Stimulated activated CD8-positive, alpha-beta memory T cell treated with anti-CD3 and anti-CD28 coated beads, Interleukin-4, amount 100 ng/mL, for 24 hours (primary cell): ENCODE data around the gene SLC39A13.

Experiments used
- DNase-seq: peaks from one replicate; pipeline ENCODE4 v3.0.0-alpha.2; 2020; ENCODE audit warnings: low read depth

The SLC39A13 gene

DNA sequence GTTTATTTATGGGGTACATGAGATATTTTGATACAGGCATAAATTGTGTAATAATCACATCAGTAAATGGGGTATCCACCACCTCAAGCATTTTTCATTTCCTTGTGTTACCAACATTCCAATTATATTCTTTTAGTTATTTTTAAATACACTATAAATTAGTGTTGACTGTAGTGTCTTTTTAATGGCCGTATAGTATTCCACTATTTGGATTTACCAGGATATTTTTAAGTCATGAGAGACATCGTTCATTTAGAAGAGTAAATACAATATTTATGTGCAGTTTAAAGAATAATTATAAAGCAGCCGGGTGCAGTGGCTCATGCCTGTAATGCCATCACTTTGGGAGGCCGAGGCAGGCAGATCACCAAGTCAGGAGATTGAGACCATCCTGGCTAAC lies 23.9 kb upstream of the SLC39A13 start:
- DNase-seq, result no peak

DNA sequence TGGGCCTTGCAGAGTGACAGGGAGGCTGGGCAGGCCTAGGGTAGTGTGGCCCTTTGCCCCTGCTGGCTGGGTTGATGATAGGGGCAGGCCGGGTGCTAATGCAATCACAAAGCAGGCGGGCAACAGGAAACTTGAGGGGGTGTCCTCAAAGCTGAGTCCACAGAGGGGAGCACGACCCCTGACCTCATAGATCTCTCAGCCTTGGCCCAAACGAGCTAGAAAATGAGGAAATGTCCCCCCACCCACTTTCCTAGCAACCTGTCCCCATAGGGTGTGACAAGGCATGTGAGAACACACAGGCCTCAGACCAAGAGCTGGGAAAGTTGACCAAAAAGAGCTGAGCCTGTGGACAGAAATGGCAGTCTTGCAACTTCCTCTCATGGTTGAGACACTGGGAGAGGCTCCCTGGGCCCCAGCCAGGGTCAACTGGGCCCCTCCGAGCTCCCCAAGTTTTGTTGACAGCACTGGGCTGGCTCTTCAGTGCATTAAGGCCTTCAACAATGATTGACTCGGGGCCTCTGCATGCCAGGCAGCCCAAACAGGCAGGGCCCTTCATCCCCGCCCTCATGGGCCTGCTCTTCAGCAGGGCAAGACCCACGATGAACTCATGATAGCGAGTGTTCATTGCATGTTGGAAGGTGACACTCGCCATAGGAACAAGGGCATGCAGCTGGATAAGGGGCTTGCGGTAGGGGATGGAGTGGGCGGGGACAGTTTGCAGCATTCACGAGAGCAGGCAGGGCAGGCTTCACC lies 20.3 kb upstream of the SLC39A13 start:
- DNase-seq, result no peak

DNA sequence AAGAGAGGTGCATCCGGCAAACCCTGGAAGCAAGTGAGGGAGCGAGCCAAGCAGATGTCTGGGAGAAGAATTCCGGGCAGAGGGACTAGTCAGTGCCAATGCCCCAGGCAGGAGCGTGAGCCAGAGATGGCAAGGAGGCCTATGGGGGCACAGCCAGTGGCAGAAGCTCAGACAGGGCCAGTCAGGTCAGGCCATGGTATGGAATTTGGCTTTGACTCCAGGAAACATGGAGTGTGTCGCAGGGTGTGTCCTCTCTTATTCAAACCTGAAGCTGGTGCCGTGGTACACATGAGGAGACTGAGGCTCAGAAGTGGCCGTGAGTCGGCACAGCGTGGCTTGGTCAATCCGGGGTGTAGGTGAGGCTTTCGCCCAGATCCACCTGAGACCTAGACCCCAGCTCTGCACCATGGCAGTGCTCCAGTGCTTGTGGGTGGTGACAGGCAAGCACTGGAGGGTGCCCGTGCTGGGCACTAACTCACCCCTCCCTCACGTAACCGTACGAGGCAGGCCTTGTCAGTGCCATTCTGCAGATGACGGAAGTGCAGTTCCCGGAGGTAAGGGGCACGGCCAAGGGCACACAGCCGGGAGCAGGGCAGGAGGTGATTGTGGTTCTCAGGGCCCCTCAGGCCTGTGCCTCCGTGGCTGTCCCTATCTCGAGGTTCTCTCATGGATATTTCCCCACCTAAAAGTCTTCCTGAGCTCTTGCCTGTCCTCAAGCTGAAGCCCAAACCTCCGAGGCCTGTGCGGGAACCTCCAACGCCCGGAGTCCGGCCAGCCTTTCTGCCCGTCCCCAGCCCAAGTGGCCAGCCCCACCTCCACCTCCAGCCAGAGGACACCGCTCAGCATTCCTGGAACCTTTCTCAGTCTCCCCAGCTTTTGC lies 19.5 kb upstream of the SLC39A13 start:
- DNase-seq, result no peak

DNA sequence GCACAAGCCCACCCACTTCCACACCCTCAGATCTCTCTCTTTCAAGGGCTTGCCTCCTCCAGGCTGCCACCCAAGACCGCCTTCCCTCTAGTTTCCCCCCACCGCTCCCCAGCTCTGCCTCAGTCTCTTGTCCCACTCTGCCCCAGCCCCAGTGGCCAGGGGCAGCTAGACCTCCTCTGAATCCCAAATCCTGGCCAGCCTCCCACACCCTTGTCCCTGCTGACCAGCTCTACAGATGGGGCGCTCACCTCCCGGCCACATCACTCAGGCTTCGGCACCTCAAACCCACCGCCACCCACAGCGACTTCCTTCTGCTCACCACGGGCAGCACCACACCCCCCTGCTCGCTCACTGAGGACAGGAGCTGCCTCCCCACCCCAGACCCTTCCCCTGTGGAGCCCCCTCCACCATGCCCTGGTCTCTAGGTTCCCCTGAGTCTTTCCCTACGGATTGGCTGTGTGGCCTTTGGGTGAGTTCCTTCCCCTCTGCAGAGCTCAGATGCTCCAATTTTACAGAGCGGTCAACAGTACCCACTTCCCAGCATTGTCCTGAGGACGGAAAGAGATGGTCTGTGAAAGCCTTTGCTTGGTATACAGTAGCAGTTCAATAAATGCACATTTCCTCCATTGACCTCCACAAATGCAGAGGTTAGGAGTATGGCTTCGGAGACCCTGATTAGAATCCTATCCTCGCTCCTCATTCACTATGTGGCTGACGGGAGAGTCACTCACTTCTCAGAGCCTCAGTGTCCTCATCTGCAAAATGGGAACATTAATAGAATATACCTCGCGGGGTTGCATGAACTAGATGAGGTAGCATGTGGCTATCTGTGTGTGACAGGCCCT lies 18.6 kb upstream of the SLC39A13 start:
- DNase-seq, result no peak

DNA sequence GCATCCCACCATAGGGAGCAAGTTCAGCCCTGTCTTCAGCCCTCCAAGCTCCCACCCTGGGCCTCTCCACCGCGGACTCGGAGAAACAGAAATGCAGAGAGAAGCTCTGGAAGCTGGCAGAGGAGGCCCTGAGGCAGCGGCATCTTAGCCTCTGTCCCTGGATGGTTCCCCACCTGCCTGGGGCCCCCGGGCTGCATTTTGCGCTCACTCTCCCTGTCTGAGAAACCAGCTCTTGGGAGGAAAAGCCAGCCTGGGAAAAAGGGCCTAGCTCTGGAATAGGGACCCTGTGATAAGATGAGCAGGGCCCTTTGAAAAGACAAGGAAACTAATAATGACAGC lies 18.0 kb upstream of the SLC39A13 start:
- DNase-seq, result no peak

DNA sequence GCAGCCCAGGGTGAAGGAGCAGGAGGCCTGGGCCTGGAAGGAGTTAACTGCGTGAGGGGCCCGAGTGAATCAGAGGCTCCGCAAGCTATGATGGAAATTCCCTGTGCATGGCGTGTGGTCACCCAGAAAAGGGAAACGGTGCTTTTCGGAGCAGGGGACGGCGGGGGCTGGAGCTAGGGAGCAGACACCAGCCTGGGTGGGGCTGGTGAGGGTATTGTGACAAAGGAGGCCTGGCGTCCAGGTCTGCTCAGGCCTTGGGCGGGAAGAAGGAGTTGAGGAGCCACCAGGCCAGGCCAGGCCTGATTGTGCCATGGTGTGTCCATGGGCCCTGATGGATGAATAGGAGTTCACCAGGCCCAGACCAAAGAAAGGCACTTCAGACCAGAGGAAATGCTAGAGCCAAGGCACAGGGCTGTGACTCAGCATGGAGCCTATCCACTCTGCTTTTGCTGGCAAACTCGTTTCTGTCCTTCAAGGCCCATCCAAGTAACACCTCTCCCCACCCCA lies 17.3 kb upstream of the SLC39A13 start:
- no peak for DNase-seq

DNA sequence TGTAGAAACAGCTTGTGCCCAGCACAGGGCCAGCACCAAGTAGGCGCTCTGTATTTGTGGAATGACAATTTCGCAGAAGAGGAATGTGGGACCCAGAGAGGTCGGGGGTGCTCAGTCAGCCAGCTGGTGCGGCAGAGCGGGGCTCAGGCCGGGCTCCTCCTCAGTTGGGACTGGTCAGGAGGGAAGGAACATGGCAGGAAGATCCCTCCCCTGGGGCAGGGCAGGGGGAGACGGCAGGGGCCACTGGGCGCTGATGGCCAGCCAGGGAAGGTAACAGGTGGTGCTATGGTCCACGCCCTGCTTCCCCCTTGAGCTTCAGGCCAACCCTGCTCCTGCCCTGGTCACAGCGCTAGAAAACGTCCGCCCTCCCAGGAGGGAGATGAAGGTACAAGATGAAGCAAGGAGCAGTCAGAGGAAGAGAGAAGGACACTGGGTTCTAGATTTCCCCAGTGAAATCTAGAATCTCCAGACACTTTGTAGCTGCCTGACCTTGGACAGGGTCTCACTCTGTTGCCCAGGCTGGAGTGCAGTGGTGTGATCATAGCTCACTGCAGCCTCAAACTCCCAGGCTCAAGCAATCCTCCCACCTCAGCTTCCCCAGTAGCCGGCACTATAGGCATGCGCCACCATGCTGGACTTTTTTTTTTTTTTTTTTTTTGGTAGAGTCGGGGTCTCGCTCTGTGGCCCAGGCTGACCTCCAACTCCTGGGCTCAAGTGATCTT lies 16.5 kb upstream of the SLC39A13 start:
- no peak for DNase-seq

DNA sequence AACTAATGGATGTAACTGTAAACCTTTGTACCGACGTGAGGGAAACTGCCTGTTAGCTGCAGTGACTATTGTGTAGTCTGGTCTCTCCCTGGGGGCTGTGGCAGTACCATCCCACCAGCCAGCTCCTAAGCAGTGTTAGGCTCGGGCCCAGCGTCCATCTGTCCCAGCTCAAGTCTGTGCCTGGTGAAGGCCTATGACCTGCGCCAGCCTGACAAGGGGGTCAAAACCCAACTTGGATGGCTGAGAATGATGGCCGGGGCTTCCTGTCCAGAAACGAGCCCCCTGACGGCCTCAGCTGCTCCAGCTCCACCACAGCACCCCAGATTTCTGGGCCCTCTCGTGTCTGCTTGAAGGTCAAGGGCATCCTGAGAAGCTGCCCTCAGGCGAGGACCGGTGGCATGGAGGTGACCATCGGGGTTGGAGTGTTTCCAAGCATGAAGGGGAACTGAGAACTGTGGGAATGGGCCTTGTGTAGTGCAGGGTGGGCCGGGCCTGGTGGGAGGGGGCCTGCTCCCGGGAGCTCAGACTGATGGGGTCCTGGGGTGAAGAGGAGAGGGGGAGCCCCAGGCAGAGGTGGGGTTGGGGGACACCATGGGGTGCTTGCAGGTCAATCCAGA lies 15.7 kb upstream of the SLC39A13 start:
- DNase-seq, result no peak

DNA sequence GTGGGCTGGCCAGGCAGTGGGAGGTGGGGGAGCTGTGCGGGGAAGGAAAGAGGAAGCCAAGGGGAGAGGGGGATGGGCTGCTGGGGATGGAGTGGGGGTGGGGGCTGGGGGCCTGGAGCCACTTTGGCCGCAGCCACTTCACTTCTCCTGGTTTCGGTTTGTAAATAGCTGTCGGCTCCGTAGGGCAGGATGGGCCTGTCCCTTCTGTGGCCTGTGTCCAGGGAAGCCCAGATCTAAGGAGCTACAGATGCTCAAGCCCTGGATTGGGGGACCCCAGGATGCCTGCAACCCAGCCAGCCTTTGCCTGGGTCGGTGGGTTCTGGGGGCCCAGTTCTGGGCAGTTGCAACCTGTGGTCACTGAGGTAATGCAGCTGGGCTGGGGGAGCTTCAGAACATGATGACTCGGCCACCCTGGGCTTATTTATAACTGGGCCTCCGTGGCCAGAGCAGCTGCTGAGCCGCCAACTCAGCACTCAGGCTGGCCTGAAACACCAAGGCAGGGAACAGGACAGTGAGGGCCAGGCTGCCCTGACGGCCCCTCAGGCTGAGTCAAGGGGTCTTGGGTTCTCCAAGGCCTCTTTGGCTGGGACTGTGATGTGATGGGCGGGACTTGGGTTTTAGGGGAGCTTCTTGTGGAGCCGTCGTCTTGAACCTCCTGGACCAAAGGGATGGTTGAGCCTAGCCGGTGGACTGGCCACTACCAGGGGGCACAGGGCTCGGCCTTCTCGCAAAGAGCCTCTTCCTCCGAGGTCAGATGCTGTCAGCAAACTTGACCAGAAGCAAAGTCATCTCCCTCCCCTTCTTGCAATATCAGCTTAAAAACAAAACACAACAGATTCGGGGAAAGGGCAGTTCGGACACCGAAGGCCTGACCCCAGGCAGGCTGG lies 15.0 kb upstream of the SLC39A13 start:
- DNase-seq, result no peak

DNA sequence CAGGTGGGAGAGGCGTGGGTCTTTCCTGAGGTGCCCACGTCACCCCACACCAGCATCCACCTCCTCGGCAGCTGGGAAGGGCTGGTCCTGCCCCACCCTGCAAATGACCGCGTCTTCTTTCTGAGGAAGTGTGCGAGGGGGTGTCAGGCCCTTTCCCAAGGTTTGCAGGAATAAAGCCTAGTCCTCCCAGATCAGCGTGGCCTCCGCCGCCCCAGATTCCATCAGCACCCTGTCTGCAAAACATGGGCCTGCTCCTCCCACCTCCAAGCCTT lies 14.4 kb upstream of the SLC39A13 start:
- DNase-seq, result no peak

DNA sequence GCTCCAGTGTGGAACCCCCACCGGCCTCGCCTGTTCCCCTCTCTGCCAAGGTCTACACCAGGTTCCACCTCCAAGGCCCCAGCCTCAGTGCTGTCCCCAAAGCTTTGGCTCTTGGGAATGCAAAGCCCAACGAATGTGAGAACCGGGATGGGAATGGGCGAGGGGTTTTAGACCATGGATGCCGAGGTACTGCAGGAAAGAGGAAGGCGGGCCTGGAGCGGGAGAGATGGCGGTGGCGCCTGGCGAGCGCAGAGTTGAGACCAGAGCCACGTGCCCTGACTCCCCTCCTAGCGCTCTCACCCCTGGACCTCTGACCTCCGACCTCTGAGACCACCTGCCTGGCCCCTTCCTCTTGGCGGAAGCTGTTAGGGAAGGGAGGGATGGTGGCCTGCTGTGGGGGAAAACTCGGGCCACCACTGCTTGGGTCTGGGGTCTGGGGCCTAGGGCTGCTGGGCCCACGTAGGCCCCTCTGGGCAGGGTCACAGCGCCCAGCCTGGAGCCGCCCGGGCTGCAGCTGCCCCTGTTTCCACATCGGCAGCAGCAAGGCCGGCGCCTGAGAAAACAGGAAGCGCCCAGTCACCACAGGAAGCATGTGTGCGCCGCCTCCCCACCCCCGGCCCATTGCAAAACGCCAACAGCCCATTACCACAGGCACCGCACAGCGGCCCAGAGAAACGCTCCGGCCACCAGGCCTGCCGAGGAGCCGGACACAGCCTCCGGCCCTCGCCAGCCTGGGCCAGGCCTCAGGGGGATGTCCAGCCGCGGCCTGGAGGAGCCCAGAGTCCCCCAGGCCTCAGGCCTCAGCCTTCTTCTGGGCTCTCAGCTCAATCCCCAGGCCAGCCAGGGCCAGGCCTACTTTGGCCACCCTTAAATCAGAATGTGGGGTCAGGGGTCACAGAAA lies 13.8 kb upstream of the SLC39A13 start:
- peak; percentile 39 for DNase-seq

DNA sequence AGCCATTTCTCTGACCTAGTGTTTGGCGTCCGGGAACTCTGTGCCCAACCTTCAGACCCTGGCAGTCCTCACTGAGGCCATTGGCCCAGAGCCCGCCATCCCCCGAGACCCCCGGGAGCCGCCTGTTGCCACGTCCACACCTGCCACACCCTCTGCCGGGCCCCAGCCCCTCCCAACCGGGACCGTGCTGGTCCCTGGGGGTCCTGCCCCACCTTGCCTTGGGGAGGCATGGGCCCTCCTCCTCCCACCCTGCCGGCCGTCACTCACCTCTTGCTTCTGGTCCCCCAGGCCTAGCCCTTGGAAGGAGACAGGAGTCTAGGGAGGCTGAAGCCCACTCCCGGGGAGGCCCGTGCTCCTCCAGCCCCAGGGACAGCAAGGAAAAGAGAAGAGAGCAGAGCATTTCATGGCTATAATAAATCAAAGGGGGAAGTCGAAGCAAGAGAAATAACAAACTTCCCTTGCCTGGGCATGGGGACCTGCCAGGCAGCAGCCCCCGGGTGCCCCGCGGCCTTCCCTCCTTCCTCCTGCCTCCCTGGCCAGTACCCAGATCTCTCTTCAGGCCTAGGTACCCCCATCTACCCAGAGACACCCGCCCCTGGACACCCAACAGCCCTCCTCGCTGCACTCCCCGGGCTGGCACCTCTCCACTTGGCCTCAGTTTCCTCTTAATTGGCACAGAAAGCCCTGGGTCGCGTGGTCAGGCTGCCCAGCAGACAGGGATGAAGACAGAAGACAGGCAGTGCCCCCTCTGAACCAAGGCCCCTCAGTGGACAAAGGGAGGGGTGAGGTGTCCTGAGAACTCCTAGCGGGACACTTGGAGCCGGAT lies 13.0 kb upstream of the SLC39A13 start:
- no peak for DNase-seq

DNA sequence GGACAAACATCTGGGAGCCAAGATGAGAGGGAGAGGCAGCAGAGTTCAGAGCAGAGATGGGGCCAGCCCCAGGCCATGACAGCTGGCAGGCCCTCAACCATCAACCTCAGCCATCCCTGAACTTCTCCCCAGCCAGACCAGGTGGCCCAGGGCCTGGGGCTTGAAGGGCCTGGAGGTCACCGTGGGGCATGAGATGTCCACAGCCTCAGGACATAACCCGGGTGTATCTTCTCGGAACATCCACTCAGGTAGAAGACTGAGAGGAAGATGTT lies 12.4 kb upstream of the SLC39A13 start:
- no peak for DNase-seq

DNA sequence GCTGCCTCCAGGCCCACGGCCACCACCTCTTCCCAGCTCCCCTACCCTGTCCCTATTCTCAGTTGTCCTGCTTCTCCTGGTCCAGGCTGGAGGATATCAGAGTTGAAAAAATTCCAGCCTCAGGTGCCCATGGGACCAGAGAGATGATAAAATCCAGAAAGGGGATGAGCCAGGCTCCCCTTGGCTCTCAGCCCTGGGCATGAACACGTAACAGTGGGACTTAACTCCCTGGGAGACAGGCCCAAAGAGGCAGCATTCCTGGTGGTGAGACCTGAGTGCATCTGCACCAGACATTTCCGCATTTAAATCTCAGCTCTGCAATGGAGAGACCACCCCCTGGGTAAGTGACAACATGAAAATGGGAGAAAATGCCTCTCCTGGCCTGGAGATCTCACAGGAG lies 10.4 kb upstream of the SLC39A13 start:
- no peak for DNase-seq

DNA sequence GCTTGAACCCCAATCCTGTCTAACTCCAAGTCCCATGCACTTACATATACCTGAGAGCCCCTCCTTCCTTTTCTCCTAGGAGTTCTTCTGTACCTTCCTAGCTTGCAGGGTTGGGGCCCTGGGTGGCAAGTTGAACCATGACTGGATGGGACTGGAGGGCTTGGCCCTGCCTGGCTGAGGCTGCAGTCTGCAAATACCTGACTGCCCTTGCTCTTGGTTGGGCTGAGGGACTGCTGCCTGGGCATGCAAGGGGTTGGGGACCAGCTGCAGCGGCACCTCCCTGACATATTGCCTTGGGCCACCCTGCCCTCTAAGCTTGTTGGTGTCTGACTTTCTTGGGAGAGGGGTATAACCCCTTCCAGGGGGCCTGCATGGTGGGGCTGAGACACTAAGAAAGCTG lies 9.8 kb upstream of the SLC39A13 start:
- DNase-seq, result no peak

DNA sequence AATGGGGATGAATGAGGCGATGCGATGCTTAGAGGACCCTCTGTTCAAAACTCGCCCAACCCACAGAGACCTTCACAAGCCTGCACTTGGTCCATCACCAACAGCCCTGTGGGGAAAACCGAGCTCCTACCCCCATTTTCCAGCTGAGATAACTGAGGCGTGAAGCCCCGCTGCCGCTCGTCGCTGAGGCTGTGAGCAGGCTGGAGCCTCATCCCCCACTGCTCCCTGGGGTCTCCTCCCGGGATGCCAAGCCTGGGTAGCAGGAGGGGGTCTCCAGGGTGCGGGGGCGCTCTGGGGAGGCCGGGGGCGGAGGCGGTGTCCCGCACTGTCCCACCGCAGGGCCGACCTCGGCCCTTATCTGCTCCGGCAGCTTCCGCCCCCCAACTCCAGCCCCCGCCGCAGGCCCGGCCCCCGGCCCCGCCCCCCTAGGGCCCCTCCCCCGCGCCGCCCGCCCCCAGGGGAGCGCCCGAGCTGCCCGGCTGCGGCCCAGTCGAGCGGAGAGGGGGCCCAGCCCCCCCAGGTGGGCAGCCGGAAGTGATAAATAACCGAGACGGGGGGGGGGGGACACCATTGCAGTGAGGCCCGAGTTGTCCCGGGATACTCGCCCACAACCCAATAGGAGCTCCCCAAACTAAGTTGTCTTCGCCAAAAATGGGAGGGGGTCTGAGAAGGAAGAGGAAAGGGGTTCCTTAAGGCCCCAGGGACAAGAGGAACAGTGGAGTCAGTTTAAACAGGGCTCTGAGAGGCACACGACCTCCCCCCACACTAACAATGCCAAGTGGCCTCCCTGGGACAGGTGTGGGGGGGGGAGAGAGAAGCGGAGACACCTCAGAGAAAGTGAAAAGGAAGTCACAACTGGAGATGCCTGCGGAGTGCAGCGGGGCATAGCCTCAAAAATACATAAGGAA lies 8.3 kb upstream of the SLC39A13 start:
- peak; percentile 23 for DNase-seq

DNA sequence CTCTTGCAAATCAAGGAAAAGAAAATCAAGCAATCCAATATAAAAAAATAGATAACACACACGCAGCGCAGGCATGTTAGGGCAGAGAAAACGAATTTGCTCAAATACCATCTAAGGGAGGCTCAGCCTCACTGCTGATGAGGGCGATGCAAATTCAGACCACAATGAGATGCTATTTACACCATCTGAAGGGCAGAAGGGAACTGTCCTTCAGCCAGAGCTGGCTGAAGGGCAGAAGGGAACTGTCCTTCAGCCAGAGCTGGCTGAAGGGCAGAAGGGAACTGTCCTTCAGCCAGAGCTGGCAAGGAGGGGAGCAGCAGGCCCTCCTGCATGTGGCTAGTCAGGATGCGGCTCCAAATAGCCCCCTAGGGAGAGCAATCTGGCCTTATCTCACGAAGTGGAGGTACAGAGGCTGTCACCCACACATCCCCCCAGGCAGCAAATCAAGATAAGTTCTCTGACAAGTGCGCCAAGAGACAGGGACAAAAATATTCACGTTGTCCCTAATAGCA lies 7.6 kb upstream of the SLC39A13 start:
- DNase-seq, result no peak

DNA sequence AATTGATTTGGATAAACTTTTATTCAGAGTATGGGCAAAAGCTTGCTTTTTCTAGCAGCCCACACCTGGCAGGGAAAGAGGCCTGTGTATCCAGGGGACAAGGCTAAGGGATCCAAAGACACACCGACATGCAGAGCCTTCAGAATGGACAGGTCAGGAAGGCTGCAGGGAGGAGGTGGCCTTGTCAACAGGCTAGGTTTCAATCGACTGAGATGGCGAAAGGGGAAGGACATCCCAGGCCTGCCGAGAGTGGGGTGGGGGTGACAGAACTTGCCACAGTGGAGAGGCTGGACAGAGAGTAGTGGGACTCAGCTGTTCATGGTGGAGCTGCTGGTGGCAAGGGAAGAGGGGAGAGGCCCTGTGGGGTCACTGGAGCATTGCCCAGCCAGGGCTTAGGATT lies 5.3 kb upstream of the SLC39A13 start:
- no peak for DNase-seq
